CD4-positive, alpha-beta T cell treated with Interleukin-17A for 1 hour (primary cell): Measurements from ENCODE around the gene TRMT13.
"Not testable (repeated sequence)": the region's sequence is repeated elsewhere in the genome, so short reads cannot be mapped to it uniquely, and the experiment has no call there.

ENCODE experiments used
- DNase-seq: peaks from one replicate; pipeline ENCODE4 v3.0.0-alpha.2; 2020

Gene TRMT13

DNA sequence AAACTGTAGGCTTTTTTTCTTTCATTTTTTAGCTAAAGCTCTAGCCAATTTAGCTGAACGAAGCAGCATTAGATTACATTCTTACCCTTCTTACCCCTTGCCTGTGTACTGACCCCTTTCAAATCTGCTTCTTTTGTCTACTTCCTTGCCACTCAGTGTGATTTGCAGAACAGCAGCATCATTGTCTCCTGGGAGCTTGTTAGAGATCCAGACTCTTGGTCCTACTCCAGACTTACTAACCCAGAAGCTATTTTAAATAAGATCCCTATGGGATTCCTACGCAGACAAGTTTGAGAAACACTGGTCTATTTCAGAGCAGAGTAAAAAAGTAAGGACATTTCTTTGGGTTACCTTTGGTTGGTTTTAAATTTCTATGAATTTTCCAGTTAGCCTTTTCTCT is 31.3 kb downstream of the TRMT13 start:
- no peak for DNase-seq

DNA sequence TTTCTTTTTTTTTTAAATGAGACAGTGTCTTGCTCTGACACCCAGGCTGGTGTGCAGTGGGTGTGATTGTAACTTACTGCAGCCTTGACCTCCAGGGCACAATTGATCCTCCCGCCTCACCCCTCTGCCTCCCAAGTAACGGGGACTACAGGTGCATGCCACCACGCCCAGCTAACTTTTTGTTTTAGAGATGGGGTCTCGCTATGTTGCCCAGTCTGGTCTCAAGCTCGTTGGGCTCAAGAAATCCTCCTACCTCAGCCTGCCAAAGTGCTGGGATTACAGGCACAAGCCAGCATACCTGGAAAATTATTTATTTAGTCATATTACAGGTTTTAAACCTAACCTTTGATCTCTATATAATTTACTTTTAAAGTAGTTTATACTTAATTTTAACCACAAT is 31.7 kb downstream of the TRMT13 start:
- no peak for DNase-seq

DNA sequence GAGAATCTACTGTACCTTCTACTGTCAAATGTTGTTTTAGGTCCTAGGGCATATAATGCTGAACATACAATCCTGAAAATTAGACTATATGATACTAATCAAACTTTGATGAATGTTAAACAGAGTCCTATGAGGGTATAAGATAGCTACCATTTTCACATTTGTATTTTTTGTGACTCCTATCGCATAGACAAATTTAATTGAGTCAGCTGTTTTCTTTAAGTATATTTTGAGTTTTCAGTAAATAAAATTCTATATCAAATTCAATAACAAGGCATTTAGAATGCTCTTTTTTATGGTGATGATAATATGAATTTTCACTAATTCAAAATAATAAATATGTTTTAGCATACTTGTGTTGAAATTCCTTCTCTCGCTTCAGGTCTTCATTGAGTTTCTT is 35.1 kb downstream of the TRMT13 start:
- DNase-seq, result no peak

DNA sequence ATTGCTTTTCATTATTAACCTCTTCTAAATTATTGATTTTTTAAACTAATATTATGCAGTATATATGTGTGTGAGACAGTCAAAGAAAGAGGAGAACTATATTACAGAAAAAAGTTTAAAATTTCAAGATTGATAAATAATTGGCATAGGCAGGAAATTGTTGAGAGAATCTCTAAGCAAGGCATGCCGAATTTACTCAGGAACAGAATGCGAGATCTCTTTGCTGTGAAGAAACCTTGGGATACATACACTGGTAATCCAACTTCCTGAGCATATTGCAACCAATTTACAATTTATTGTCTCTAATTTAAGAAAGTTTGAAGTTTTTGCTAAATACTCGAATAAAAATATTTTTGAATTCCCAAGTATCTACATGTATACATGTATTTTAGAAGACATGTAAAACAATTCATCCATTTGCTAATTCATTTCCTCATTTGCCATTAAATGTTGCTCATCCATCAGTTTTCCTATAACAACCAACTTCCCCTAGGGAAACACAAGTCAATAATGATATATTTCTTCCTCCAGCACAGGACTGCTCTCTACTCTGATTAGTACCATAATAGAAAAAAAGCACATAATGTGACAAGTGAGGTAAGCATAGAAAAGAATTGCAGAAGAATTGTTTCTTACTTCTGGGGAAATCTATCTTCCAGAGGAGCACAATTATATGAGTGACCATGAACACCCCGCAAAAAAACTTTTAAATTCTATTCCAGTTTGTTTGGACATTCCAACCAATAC is 44.5 kb downstream of the TRMT13 start:
- DNase-seq, result no peak

DNA sequence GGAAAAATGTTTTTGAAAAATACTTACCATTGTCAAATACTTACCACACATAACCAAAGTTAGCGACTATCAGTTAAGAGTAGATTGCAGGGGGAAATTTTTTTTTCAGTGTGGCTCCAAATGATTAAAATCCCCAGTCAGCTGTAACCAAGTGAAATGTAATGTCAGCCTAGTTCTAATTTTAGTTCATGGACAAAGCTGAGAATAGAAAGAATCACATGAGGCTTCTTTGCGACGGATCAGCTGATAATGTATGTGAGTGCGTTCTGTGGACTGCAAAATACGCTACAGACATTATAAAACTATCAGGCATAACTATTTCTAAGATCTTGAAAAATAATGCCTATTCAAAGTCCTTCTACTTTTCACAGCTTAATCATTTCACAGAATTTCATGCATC is 45.1 kb downstream of the TRMT13 start, which contains the start of gene LRRC39:
LRRC39 (minus strand) TSS at position 166 of the 400 bp plus-strand sequence. CDS start 9,740 bp downstream, outside the sequence.
- DNase-seq, result no peak

DNA sequence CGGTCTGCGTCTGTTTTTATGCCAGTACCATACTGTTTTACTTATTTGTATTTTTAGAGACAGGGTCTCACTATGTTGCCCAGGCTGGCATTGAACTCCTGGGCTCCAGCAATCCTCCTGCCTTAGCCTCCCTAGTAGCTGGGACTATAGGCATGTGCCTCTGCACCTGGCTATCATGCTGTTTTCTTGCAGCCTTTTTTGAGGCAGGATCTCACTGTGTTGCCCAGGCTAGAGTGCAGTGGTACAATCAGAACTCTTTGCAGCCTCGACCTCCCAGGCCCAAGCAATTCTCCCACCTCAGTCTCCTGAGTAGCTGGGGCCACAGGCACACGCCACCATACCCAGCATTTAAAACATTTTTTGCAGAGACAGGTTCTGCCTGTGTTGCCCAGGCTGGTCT is 50.4 kb downstream of the TRMT13 start:
- no peak for DNase-seq

DNA sequence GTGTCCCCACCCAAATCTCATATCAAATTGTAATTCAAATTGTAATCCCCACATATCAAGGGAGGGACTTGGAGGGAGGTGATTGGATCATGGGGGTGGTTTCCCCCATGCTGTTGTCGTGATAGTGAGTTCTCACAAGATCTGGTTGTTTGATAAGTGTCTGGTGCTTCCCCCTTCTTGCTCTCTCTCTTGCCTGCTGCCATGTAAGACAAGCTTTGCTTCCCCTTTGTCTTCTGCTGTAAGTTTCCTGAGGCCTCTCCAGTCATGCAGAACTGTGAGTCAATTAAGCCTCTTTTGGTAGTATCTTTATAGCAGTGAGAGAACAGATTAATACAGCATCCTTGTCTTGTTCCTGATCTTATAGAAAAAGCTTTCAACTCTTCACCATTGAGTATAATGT is 51.6 kb downstream of the TRMT13 start:
- no peak for DNase-seq

DNA sequence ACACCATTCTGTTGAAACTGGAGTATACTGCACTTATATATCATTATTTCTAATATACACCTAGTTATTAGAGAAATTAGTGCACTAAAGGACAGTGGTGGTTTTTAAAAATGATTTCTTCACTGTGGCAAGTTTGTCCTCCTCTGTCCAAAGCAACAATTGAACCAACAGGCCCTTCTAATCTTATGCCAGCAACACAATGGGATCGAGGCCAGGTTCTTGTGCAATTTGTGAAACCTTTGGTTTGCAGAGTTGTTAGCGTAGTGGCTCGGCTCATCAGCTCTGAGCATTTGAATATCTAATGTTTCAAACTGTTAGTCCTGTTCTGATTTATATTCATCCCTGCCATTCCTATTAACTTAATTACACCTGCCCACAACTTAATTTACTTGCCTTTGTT is 54.9 kb downstream of the TRMT13 start:
- no peak for DNase-seq

DNA sequence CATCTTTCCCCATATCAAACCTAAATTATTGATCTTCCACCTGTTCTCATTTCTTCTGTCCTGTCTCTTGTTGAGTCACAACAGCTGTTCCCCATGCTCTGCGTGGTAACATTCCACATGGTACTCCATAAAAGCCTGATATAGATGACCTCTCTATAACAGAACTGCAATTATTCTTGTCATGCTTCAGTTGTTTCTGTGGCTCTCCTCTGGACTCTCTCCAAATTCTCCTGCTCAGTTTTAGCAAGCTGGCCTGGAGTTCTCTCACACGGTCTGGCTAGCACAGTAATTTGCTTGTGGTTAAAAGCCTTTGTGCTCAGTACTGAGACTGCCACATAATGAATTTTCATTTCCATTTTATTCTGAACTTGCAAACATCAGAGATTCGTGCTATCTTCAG is 55.7 kb downstream of the TRMT13 start:
- no peak for DNase-seq

DNA sequence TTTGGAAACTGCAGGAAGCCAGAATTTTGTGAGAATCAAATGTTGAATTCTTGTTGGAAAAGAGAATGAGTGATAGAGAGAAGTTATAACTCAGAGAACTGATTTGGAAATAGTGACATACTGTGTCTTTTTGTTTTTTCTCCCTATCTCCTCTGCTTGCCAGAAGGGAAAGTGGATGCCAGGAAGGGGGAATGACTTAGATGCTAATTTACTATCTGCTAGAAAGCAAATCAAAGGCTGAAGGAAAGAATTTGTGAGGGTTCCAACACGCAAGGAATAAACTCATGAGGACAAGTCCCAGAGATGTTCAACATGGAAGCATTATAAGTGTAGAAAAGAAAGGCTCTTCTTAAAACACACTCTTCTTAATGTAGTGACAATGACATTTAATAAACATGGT is 65.6 kb downstream of the TRMT13 start:
- DNase-seq, result no peak

DNA sequence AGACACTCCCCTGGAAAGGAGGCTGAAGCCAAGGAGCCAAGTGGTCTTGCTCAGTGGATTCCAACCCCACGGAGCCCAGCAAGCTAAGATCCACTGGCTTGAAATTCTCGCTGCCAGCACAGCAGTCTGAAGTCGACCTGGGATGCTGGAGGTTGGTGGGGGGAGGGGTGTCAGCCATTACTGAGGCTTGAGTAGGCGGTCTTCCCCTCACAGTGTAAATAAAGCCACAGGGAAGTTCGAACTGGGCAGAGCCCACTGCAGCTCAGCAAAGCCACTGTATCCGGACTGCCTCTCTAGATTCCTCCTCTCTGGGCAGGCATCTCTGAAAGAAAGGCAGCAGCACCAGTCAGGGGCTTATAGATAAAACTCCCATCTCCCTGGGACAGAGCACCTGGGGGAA is 67.1 kb downstream of the TRMT13 start:
- not testable (repeated sequence) for DNase-seq
